ENCODE measurements around the gene LAMC3.

DNA sequence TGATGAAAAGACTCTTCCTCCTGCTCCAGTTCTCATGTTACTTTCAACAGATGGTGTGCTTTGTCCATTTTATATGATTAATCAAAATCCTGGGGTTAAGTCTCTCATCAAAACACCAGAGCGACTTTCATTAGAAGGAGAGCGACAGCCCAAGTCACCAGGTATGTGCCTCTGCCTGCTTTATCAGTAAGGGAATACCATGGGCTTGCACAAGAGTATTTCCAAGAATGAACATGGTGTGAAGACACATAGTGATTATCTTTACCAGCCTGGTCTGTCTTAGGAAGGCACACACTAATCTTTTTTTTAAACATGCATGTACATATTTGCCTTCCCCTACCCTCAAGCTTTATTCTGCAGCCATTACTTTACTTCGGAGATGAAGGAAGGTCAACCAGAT lies 131.6 kb downstream of the LAMC3 start:
- TF ChIP-seq, protein P1, sequence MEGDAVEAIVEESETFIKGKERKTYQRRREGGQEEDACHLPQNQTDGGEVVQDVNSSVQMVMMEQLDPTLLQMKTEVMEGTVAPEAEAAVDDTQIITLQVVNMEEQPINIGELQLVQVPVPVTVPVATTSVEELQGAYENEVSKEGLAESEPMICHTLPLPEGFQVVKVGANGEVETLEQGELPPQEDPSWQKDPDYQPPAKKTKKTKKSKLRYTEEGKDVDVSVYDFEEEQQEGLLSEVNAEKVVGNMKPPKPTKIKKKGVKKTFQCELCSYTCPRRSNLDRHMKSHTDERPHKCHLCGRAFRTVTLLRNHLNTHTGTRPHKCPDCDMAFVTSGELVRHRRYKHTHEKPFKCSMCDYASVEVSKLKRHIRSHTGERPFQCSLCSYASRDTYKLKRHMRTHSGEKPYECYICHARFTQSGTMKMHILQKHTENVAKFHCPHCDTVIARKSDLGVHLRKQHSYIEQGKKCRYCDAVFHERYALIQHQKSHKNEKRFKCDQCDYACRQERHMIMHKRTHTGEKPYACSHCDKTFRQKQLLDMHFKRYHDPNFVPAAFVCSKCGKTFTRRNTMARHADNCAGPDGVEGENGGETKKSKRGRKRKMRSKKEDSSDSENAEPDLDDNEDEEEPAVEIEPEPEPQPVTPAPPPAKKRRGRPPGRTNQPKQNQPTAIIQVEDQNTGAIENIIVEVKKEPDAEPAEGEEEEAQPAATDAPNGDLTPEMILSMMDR (IDR thresholded peaks at IDR 0.05): no peak
- TF ChIP-seq POLR2AphosphoS5 (IDR thresholded peaks at IDR 0.05) (no peak), POLR2A (IDR thresholded peaks at IDR 0.05) (no peak), EP300 (IDR thresholded peaks at IDR 0.05; ENCODE audit: low read depth) (no peak)
